ENCODE data around the gene CLNK. TPM values are rescaled to one million over a fixed set of nuclear protein-coding genes. Genes with fewer than 3 reads are reported as not detected.

Gene CLNK
- total RNA-seq, 5 donors from 2014 or later (not counting 1 experiment from before 2014, with no cell fraction given) = 0.07 to 0.39 (median 0.20) TPM

DNA sequence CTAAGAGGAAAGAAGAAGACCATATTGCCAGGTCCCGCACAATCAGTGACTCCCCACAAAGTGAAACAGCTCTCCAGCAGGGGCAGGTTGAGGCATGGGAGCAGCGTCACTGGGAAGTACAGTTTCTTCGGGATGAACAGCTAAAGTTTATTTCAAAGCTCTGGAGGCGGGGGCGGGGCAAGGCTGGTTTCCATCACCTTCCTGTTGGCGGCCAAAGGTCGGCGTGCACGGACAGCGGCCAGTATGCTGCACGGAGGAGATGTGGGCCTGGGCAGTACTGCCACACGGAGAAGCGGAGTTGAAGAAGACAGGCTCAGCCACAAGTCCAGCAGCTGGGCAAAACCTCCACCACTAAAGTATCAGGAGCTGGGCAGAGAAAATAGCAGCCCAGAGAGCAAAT lies 226.4 kb downstream of the CLNK start:
- ATAC-seq (replicated peaks in 1 of 4) (no peak), DNase-seq (no peak)
- Histone ChIP-seq H3K27me3 (replicated peaks in 1 of 2; ENCODE audit: control insufficient read depth in 2 of 2, extremely low read depth in 1 of 2, insufficient read depth in 2 of 2, low read length in 1 of 2) (peaks cover 4 to 10% of the 10 kb centered on the region in 2 experiments), H3K9me3 (no peaks in the 10 kb centered on the region), H3K4me1 (ENCODE audit: control insufficient read depth in 1 of 2, extremely low read depth in 1 of 2, insufficient read depth in 2 of 2, low read length in 2 of 2) (peaks cover 4 to 33% of the 10 kb centered on the region in 2 experiments), H3K36me3 (ENCODE audit: control insufficient read depth in 2 of 2, extremely low read depth in 1 of 2, insufficient read depth in 1 of 2, low read length in 1 of 2) (peaks cover 0 to under 1% of the 10 kb centered on the region in 2 donors), H3K4me3 (ENCODE audit: control insufficient read depth in 1 of 2, extremely low read depth in 1 of 2, low read length in 1 of 2) (no peak overlapping the region), H3K27ac (ENCODE audit: low read length) (no peak overlapping the region)
- ChIA-PET POLR2A (interaction anchor here (0.6 to 1.1 kb wide), 4 partner anchors 69 to 340 kb away, joined by 3 read pairs; no protein-coding TSS in a partner anchor), CTCF (interaction anchor here (0.5 to 1.8 kb wide), 5 partner anchors 10 to 767 kb away, joined by 3 to 5 read pairs (median 3); no protein-coding TSS in a partner anchor)
- Mint-ChIP-seq H3K36me3 (peaks cover 18% of the 10 kb centered on the region), H3K4me1 (peaks cover 40 to 52% (median 41%) of the 10 kb centered on the region in 3 donors), H3K4me3 (peak overlapping the region; percentile 68 to 88 (median 68)), H3K27ac (peak overlapping the region in 1 of 2 donors; percentile 66), H3K9me3 (peaks cover 0 to 4% (median 0%) of the 10 kb centered on the region in 3 donors), H3K27me3 (peaks cover 10 to 17% of the 10 kb centered on the region in 2 donors)
- WGBS (ENCODE audit: insufficient coverage) = 90% methylated on average over 13 of the region's 13 CpGs

DNA sequence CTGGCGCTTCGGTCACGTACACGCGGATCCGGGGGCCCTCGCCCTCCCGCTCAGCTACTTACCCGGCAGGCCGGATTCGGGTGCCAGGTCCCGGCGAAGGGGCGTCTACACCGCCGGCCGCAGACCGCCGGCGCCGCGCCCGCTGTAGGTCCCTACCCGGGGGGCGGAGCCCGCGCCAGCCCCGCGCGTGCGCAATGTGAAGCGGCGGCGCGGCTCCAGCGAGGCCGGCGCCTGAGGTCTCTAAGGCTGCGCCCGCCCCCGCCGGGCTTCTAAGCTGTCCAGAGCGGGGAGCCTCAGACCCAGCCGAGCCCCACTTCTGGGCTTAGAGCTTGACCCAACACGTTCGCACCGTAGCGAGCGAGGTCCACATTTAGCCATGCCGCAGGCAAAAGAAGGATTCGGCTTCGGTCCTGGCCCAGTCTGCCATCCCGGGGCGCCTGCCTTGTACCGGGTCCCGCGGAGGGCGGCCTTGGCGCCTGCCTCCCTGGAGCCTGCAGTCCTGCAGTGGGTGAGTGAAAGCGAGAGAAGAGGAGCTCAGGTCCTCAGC lies 227.2 kb downstream of the CLNK start, which contains the start of gene ZNF518B:
ZNF518B (minus strand) TSS at position 172 of the 547 bp plus-strand sequence. CDS start 11,098 bp downstream, outside the sequence.
- ChIA-PET POLR2A (interaction anchor here (0.6 to 1.8 kb wide), 5 partner anchors 68 to 765 kb away, joined by 3 to 7 read pairs (median 3); no protein-coding TSS in a partner anchor), CTCF (interaction anchor here (0.5 to 1.8 kb wide), 4 partner anchors 16 to 766 kb away, joined by 3 to 5 read pairs (median 3); no protein-coding TSS in a partner anchor)
- ATAC-seq (replicated peaks in 1 of 4) (peak; percentile 76 to 79 (median 78)), DNase-seq (peak; percentile 62 to 89 (median 74))
- Histone ChIP-seq H3K4me3 (ENCODE audit: control insufficient read depth in 1 of 2, extremely low read depth in 1 of 2, low read length in 1 of 2) (peak within 1 kb of the TSS; percentile 60 to 65), H3K36me3 (ENCODE audit: control insufficient read depth in 2 of 2, extremely low read depth in 1 of 2, insufficient read depth in 1 of 2, low read length in 1 of 2) (peaks cover 0 to 6% of the 10 kb centered on the region in 2 donors), H3K27me3 (replicated peaks in 1 of 2; ENCODE audit: control insufficient read depth in 2 of 2, extremely low read depth in 1 of 2, insufficient read depth in 2 of 2, low read length in 1 of 2) (peaks cover 2 to 10% of the 10 kb centered on the region in 2 experiments), H3K27ac (ENCODE audit: low read length) (peak within 1 kb of the TSS; percentile 41), H3K9me3 (no peaks in the 10 kb centered on the region), H3K4me1 (ENCODE audit: control insufficient read depth in 1 of 2, extremely low read depth in 1 of 2, insufficient read depth in 2 of 2, low read length in 2 of 2) (peaks cover 4 to 33% of the 10 kb centered on the region in 2 experiments)
- Mint-ChIP-seq H3K27ac (peak within 1 kb of the TSS; percentile 87 to 90), H3K36me3 (peaks cover 27% of the 10 kb centered on the region), H3K27me3 (peaks cover 2 to 9% of the 10 kb centered on the region in 2 donors), H3K4me3 (peak within 1 kb of the TSS; percentile 86 to 89 (median 88)), H3K4me1 (peaks cover 41 to 53% (median 43%) of the 10 kb centered on the region in 3 donors), H3K9me3 (peaks cover 0 to 5% (median 0%) of the 10 kb centered on the region in 3 donors)
- 6% methylated on average over 60 of the region's 60 CpGs for WGBS (ENCODE audit: insufficient coverage)

DNA sequence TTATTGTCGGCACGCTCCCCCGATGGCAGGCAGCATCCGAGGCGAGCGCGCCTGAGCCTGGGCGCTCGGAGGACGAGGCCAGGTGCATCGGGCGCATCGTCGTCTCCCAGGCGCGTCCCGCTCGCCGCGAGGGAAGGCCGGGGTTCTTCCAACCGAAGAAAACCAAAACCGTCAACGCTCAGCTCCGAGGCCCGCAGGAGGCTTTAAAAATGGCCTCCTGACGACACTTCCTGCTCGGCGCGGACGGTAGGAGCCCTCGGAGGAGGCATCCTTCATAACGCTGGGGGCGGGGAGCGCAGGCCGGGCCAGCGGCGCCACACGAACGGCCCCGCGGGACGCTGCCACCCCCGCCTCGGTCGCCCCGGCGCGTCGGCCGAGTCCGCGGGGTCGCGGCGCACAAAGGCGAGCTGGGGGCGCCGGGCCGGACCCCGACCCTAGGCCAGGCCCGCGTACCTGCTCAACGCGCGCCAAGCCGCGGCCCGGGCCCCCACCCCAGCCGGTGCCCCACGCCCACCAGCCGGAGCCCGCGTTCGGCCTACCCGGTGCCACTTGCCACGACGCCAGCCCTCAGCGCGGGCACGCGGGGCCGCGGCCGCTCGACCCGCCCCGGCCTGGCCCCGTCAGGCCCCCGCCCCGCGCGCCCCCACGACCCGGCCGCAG lies 227.8 kb downstream of the CLNK start:
- WGBS (ENCODE audit: insufficient coverage) = 6% methylated on average over 96 of the region's 96 CpGs
- peak; percentile 57 to 69 (median 62) for ATAC-seq (replicated peaks in 1 of 4)
- Mint-ChIP-seq H3K27me3 (peaks cover 0 to 5% of the 10 kb centered on the region in 2 donors), H3K27ac (peak overlapping the region; percentile 87 to 90), H3K9me3 (peaks cover 0 to 6% (median 2%) of the 10 kb centered on the region in 3 donors), H3K4me1 (peaks cover 40 to 48% (median 41%) of the 10 kb centered on the region in 3 donors), H3K36me3 (peaks cover 33% of the 10 kb centered on the region), H3K4me3 (peak overlapping the region; percentile 86 to 89 (median 88))
- peak in 33 of 35 experiments; percentile 13 to 77 (median 44) for DNase-seq
- Histone ChIP-seq H3K4me1 (ENCODE audit: control insufficient read depth in 1 of 2, extremely low read depth in 1 of 2, insufficient read depth in 2 of 2, low read length in 2 of 2) (peaks cover 4 to 29% of the 10 kb centered on the region in 2 experiments), H3K36me3 (ENCODE audit: control insufficient read depth in 2 of 2, extremely low read depth in 1 of 2, insufficient read depth in 1 of 2, low read length in 1 of 2) (peaks cover 0 to 6% of the 10 kb centered on the region in 2 donors), H3K9me3 (no peaks in the 10 kb centered on the region), H3K27me3 (replicated peaks in 1 of 2; ENCODE audit: control insufficient read depth in 2 of 2, extremely low read depth in 1 of 2, insufficient read depth in 2 of 2, low read length in 1 of 2) (peaks cover 2 to 4% of the 10 kb centered on the region in 2 experiments), H3K4me3 (ENCODE audit: control insufficient read depth in 1 of 2, extremely low read depth in 1 of 2, low read length in 1 of 2) (peak overlapping the region; percentile 60 to 65), H3K27ac (ENCODE audit: low read length) (peak overlapping the region; percentile 41)
- ChIA-PET CTCF (interaction anchor here in 1 of 2 donors (1.8 kb wide), 1 partner anchor 765 kb away, joined by 5 read pairs; no protein-coding TSS in a partner anchor), POLR2A (interaction anchor here (0.9 to 1.8 kb wide), 2 partner anchors 340 to 765 kb away, joined by 3 to 7 read pairs; no protein-coding TSS in a partner anchor)

DNA sequence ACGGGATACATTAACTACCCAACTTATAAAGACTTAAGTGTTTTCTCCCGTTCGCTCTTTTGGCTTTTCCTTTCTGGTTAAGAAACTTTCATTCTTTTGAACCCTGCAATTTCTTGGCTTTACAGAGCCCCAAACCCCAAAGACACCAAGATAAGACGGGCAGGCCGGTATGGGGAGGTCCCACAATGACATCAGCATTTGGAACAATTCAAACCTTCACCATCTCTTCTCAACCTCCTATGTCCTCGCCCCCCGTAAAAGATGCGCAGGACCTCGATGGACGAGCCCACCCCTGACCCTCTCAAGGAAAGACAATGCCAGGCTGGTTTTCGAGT lies 228.3 kb downstream of the CLNK start:
- no peak for ATAC-seq (replicated peaks in 1 of 4)
- Histone ChIP-seq H3K27me3 (replicated peaks in 1 of 2; ENCODE audit: control insufficient read depth in 2 of 2, extremely low read depth in 1 of 2, insufficient read depth in 2 of 2, low read length in 1 of 2) (peaks cover 0 to 2% of the 10 kb centered on the region in 2 experiments), H3K27ac (ENCODE audit: low read length) (peak overlapping the region; percentile 41), H3K4me1 (ENCODE audit: control insufficient read depth in 1 of 2, extremely low read depth in 1 of 2, insufficient read depth in 2 of 2, low read length in 2 of 2) (peaks cover 4 to 25% of the 10 kb centered on the region in 2 experiments), H3K9me3 (no peaks in the 10 kb centered on the region), H3K36me3 (ENCODE audit: control insufficient read depth in 2 of 2, extremely low read depth in 1 of 2, insufficient read depth in 1 of 2, low read length in 1 of 2) (peaks cover 0 to 6% of the 10 kb centered on the region in 2 donors), H3K4me3 (ENCODE audit: control insufficient read depth in 1 of 2, extremely low read depth in 1 of 2, low read length in 1 of 2) (peak overlapping the region; percentile 55 to 62)
- peak overlapping the region; percentile 86 to 89 (median 88) for H3K4me3 Mint-ChIP-seq
- peak overlapping the region; percentile 87 to 90 for H3K27ac Mint-ChIP-seq
- ChIA-PET POLR2A (interaction anchor here in 1 of 2 donors (1.8 kb wide), 1 partner anchor 339 kb away, joined by 7 read pairs; no protein-coding TSS in a partner anchor), CTCF (no interaction called here)
- H3K27me3 Mint-ChIP-seq = peaks cover 0 to 3% of the 10 kb centered on the region in 2 donors
- peak in 1 of 35 experiments; percentile 11 for DNase-seq
- H3K36me3 Mint-ChIP-seq = peaks cover 35% of the 10 kb centered on the region
- WGBS (ENCODE audit: insufficient coverage) = 56% methylated on average over 9 of the region's 11 CpGs
- H3K9me3 Mint-ChIP-seq = peaks cover 0 to 6% (median 5%) of the 10 kb centered on the region in 3 donors
- H3K4me1 Mint-ChIP-seq = peaks cover 40 to 45% (median 41%) of the 10 kb centered on the region in 3 donors

DNA sequence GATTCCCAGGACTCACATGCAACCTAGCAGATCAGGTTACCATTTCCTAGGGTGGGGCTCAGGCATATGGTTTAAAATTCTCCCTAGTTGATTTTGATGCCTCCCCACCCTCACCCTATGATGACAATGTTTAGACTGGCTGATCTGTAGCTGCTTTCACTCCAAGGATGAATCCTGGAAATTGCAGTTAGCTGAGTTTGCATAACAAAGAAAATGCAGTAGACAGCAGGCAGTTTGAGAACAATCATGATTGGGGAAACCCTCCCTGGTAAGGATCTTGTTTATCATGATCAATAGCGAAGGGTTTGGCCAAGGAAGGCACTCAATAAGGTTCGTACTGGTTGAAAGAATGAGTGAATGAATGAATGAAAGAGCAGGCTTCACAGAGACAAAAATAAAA lies 229.4 kb downstream of the CLNK start:
- POLR2A ChIA-PET = no interaction called here
- peaks cover 0 to 11% of the 10 kb centered on the region in 2 donors for H3K36me3 ChIP-seq (ENCODE audit: control insufficient read depth in 2 of 2, extremely low read depth in 1 of 2, insufficient read depth in 1 of 2, low read length in 1 of 2)
- CTCF ChIA-PET = no interaction called here

DNA sequence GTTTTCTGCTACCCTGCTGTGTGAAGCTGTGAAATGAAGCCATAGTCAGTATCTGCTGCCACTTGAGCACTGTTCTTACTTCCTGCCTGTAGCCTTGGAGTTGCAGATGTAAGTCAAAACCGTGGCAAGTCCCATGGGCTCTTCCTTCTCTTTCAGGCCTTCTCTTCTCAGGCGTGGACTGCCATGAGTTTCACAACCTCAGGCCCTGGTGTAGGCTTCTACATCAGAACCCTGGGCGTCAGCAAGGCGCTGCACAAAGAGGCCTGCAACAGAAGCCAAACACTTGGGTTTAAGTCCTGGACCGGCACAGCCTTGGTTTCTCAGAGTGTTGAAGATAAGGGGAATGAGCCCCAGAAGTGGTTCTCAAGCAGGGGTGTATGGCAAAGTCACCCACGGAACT lies 229.8 kb downstream of the CLNK start:
- H3K4me1 Mint-ChIP-seq = peaks cover 31 to 35% (median 32%) of the 10 kb centered on the region in 3 donors
- Histone ChIP-seq H3K4me3 (ENCODE audit: control insufficient read depth in 1 of 2, extremely low read depth in 1 of 2, low read length in 1 of 2) (no peak overlapping the region), H3K27me3 (replicated peaks in 1 of 2; ENCODE audit: control insufficient read depth in 2 of 2, extremely low read depth in 1 of 2, insufficient read depth in 2 of 2, low read length in 1 of 2) (peaks cover 0 to 2% of the 10 kb centered on the region in 2 experiments), H3K27ac (ENCODE audit: low read length) (no peak overlapping the region), H3K36me3 (ENCODE audit: control insufficient read depth in 2 of 2, extremely low read depth in 1 of 2, insufficient read depth in 1 of 2, low read length in 1 of 2) (peaks cover 0 to 14% of the 10 kb centered on the region in 2 donors), H3K9me3 (peaks cover 3% of the 10 kb centered on the region), H3K4me1 (ENCODE audit: control insufficient read depth in 1 of 2, extremely low read depth in 1 of 2, insufficient read depth in 2 of 2, low read length in 2 of 2) (peaks cover 3 to 15% of the 10 kb centered on the region in 2 experiments)
- ChIA-PET POLR2A (no interaction called here), CTCF (no interaction called here)
- H3K36me3 Mint-ChIP-seq = peaks cover 49% of the 10 kb centered on the region
- ATAC-seq (replicated peaks in 1 of 4) (no peak), DNase-seq (no peak)
- H3K27ac Mint-ChIP-seq = no peak overlapping the region
- peaks cover 0 to 19% (median 12%) of the 10 kb centered on the region in 3 donors for H3K9me3 Mint-ChIP-seq
- H3K4me3 Mint-ChIP-seq = no peak overlapping the region
- no peaks in the 10 kb centered on the region for H3K27me3 Mint-ChIP-seq
- 94% methylated on average over 4 of the region's 6 CpGs for WGBS (ENCODE audit: insufficient coverage)

More for the DNA sequence above, 229.4 kb downstream of the CLNK start:
- no peak for ATAC-seq (replicated peaks in 1 of 4)
- H3K36me3 Mint-ChIP-seq = peaks cover 45% of the 10 kb centered on the region
- Histone ChIP-seq H3K27me3 (replicated peaks in 1 of 2; ENCODE audit: control insufficient read depth in 2 of 2, extremely low read depth in 1 of 2, insufficient read depth in 2 of 2, low read length in 1 of 2) (peaks cover 0 to 2% of the 10 kb centered on the region in 2 experiments), H3K9me3 (peaks cover 3% of the 10 kb centered on the region), H3K4me3 (ENCODE audit: control insufficient read depth in 1 of 2, extremely low read depth in 1 of 2, low read length in 1 of 2) (no peak overlapping the region), H3K4me1 (ENCODE audit: control insufficient read depth in 1 of 2, extremely low read depth in 1 of 2, insufficient read depth in 2 of 2, low read length in 2 of 2) (peaks cover 3 to 15% of the 10 kb centered on the region in 2 experiments), H3K27ac (ENCODE audit: low read length) (no peak overlapping the region)
- DNase-seq = no peak
- H3K4me3 Mint-ChIP-seq = no peak overlapping the region
- peaks cover 33 to 37% (median 33%) of the 10 kb centered on the region in 3 donors for H3K4me1 Mint-ChIP-seq
- H3K27me3 Mint-ChIP-seq = no peaks in the 10 kb centered on the region
- H3K27ac Mint-ChIP-seq = no peak overlapping the region
- H3K9me3 Mint-ChIP-seq = peaks cover 0 to 14% (median 10%) of the 10 kb centered on the region in 3 donors
- WGBS (ENCODE audit: insufficient coverage) = no CpG with 5 or more reads among the region's 2 CpGs
